Measurements from ENCODE around the gene CD59. TPM values are rescaled to one million over a fixed set of nuclear protein-coding genes. Genes with fewer than 3 reads are reported as not detected.

CD59 gene
- total and polyA plus RNA-seq, 2 donors (not counting 3 experiments of a cell fraction or from before 2014, with no cell fraction given): 992 to 1,084 TPM

DNA sequence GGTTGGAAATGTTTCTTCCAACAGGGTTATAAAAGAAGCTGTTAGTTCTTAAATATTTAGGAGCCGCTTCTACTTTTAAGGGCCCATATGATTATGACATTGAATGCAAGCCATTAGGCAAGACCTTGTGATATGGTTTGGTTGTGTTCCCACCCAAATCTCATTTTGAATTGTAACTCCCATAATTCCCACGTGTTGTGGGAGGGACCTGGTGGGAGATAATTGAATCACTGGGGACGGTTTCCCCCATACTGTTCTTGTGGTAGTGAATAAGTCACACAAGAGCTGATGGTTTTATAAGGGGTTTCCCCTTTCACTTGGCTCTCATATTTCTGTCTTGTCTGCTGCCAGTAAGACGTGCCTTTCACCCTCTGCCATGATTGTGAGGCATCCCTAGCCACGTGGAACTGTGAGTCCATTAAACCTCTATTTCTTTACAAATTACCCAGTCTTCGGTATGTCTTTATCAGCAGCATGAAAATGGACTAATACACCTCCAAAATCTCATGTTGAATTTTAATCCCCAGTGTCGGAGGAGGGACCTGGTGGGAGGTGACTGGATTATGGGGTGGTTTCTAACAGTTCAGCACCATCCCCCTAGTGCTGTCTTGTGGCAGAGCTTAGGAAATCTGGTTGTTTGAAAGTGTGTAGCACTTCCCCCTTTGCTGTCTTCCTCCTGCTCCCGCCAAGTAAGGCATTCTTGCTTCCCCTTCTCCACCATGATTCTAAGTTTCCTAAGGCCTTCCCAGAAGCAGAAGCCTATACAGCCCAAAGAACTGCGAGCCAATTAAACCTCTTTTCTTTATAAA lies 4.3 kb downstream of the CD59 start:
- peaks cover 4% of the 10 kb centered on the region in 2 experiments for H3K36me3 ChIP-seq (ENCODE audit: control insufficient read depth in 2 of 2, extremely low read depth in 1 of 2, insufficient read depth in 2 of 2, low read length in 2 of 2)
- intact Hi-C loops (cut with micrococcal nuclease) (no loop called here), dilution Hi-C loops (cut with MboI; ENCODE audit: extremely low pct_ligation_motif_present, low sequenced_read_pairs) (no loop called here)
- DNase-seq (ENCODE audit: low read depth, low spot score) (no peak), FAIRE-seq (no peak)
- ChIA-PET CTCF (interaction anchor here (1.0 to 4.0 kb wide), 4 partner anchors 11 to 42 kb away, joined by 3 to 32 read pairs (median 6); no protein-coding TSS in a partner anchor), POLR2A (no interaction called here)
- peak overlapping the region; percentile 99 for H3K4me2 ChIP-seq (ENCODE audit: insufficient read depth, low read length)
- H3K27me3 ChIP-seq (ENCODE audit: control insufficient read depth in 2 of 2, insufficient read depth in 2 of 2, low read length in 2 of 2): no peaks in the 10 kb centered on the region
- H3K4me3 ChIP-seq (replicated peaks in 1 of 3; ENCODE audit: insufficient read depth in 1 of 3, low read depth in 1 of 3, low read length in 3 of 3): peak overlapping the region in 2 of 3 experiments; percentile 52 to 95
- no TSS peak for BruUV-seq (replicated peaks)
- peaks cover 49% of the 10 kb centered on the region for H3K4me1 ChIP-seq (ENCODE audit: control insufficient read depth, extremely low read depth, insufficient read depth, low read length)
- H3K27ac ChIP-seq (ENCODE audit: insufficient read depth, low read depth, low read length): peak overlapping the region; percentile 46
- H3K79me2 ChIP-seq (ENCODE audit: control insufficient read depth, insufficient read depth, low read length): peaks cover 90% of the 10 kb centered on the region
- H3K9me1 ChIP-seq (replicated peaks; ENCODE audit: control insufficient read depth, extremely low read depth, insufficient read depth, low read length): no peaks in the 10 kb centered on the region
- no peaks in the 10 kb centered on the region for H3K9me3 ChIP-seq (replicated peaks; ENCODE audit: control insufficient read depth, insufficient read depth, low read length)
- no peak overlapping the region for H2AFZ ChIP-seq (ENCODE audit: low read depth, low read length)
- H3K9ac ChIP-seq (replicated peaks; ENCODE audit: extremely low read depth, insufficient read depth, low read length): peak overlapping the region; percentile 33
- TF ChIP-seq POLR2A (IDR thresholded peaks at IDR 0.05; ENCODE audit: low read depth, low read length) (peak; percentile 15), POLR2AphosphoS5 (IDR thresholded peaks at IDR 0.05; ENCODE audit: insufficient read depth, low read depth, low read length) (no peak)
- peaks cover 3% of the 10 kb centered on the region for H4K20me1 ChIP-seq (replicated peaks; ENCODE audit: control insufficient read depth, extremely low read depth, insufficient read depth, low read length)

DNA sequence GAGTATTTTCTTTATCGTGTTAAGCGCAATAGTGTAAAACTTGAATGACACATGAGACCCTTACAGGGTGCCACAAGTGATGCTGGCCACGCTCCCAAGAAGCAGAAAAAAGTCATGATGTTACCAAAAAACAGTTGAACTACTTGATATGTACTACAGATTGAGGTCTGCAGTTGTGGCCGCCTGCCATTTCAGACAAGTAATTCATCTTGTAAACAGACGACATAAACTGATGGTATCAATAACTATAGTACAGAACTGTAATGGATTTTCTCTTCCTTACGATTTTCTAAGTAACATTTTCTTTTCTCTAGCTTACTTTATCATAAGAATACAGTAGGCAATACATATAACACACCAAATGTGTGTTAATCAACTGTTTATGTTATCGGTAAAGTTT lies 5.5 kb downstream of the CD59 start:
- TF ChIP-seq, protein P1, sequence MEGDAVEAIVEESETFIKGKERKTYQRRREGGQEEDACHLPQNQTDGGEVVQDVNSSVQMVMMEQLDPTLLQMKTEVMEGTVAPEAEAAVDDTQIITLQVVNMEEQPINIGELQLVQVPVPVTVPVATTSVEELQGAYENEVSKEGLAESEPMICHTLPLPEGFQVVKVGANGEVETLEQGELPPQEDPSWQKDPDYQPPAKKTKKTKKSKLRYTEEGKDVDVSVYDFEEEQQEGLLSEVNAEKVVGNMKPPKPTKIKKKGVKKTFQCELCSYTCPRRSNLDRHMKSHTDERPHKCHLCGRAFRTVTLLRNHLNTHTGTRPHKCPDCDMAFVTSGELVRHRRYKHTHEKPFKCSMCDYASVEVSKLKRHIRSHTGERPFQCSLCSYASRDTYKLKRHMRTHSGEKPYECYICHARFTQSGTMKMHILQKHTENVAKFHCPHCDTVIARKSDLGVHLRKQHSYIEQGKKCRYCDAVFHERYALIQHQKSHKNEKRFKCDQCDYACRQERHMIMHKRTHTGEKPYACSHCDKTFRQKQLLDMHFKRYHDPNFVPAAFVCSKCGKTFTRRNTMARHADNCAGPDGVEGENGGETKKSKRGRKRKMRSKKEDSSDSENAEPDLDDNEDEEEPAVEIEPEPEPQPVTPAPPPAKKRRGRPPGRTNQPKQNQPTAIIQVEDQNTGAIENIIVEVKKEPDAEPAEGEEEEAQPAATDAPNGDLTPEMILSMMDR (IDR thresholded peaks at IDR 0.05; ENCODE audit: extremely low read depth in 1 of 2, insufficient read depth in 1 of 2, low read depth in 1 of 2, low read length in 2 of 2): no peak
- no peak for TF ChIP-seq MYC (IDR thresholded peaks at IDR 0.05; ENCODE audit: low read depth, low read length)
- no peak for TF ChIP-seq JUN (IDR thresholded peaks at IDR 0.05; ENCODE audit: borderline replicate concordance, insufficient read depth, insufficient read length, low read depth)
- TF ChIP-seq, protein P2, sequence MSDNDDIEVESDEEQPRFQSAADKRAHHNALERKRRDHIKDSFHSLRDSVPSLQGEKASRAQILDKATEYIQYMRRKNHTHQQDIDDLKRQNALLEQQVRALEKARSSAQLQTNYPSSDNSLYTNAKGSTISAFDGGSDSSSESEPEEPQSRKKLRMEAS (IDR thresholded peaks at IDR 0.05; ENCODE audit: insufficient read depth, insufficient read length): no peak
- no peak for TF ChIP-seq POLR2A (IDR thresholded peaks at IDR 0.05; ENCODE audit: low read depth, low read length)
- no peak for TF ChIP-seq GATA2 (IDR thresholded peaks at IDR 0.05; ENCODE audit: insufficient read depth, insufficient read length, low read depth, low read length)
- TF ChIP-seq EZH2 (IDR thresholded peaks at IDR 0.05; ENCODE audit: borderline replicate concordance, low read depth, low read length, severe bottlenecking): no peak
- TF ChIP-seq FOS (IDR thresholded peaks at IDR 0.05; ENCODE audit: borderline replicate concordance, insufficient read depth, low read length): no peak
- TF ChIP-seq POLR2AphosphoS5 (IDR thresholded peaks at IDR 0.05; ENCODE audit: insufficient read depth, low read depth, low read length): no peak
- Histone ChIP-seq H3K9ac (replicated peaks; ENCODE audit: extremely low read depth, insufficient read depth, low read length) (no peak overlapping the region), H3K4me2 (ENCODE audit: insufficient read depth, low read length) (peak overlapping the region; percentile 92), H3K9me3 (replicated peaks; ENCODE audit: control insufficient read depth, insufficient read depth, low read length) (no peaks in the 10 kb centered on the region), H3K27ac (ENCODE audit: insufficient read depth, low read depth, low read length) (no peak overlapping the region), H4K20me1 (replicated peaks; ENCODE audit: control insufficient read depth, extremely low read depth, insufficient read depth, low read length) (peaks cover 3% of the 10 kb centered on the region), H3K4me1 (ENCODE audit: control insufficient read depth, extremely low read depth, insufficient read depth, low read length) (peaks cover 47% of the 10 kb centered on the region), H3K4me3 (replicated peaks in 1 of 3; ENCODE audit: insufficient read depth in 1 of 3, low read depth in 1 of 3, low read length in 3 of 3) (peak overlapping the region in 2 of 3 experiments; percentile 45 to 52), H3K36me3 (ENCODE audit: control insufficient read depth in 2 of 2, extremely low read depth in 1 of 2, insufficient read depth in 2 of 2, low read length in 2 of 2) (peaks cover 4% of the 10 kb centered on the region in 2 experiments), H3K27me3 (ENCODE audit: control insufficient read depth in 2 of 2, insufficient read depth in 2 of 2, low read length in 2 of 2) (no peaks in the 10 kb centered on the region), H3K9me1 (replicated peaks; ENCODE audit: control insufficient read depth, extremely low read depth, insufficient read depth, low read length) (no peaks in the 10 kb centered on the region), H3K79me2 (ENCODE audit: control insufficient read depth, insufficient read depth, low read length) (peaks cover 94% of the 10 kb centered on the region), H2AFZ (ENCODE audit: low read depth, low read length) (no peak overlapping the region)
- DNase-seq (ENCODE audit: low read depth, low spot score) (no peak), FAIRE-seq (no peak)
- BruUV-seq (replicated peaks): no TSS peak
- ChIA-PET POLR2A (no interaction called here), CTCF (interaction anchor here (0.8 to 1.4 kb wide), 3 partner anchors 9 to 24 kb away, joined by 3 to 5 read pairs (median 3); no protein-coding TSS in a partner anchor)
- intact Hi-C loops (cut with micrococcal nuclease): no loop called here
- dilution Hi-C loops (cut with MboI; ENCODE audit: extremely low pct_ligation_motif_present, low sequenced_read_pairs): no loop called here

Measured in endothelial cell of umbilical vein (primary cell).